H1 (cell line): Measurements from ENCODE around the gene PEX3. TPM values are rescaled to one million over a fixed set of nuclear protein-coding genes. Genes with fewer than 3 reads are reported as not detected.

Experiments
- CTCF ChIA-PET: fragments of 300-600 bp; sonication (Branson Sonifier 250); formaldehyde crosslinking; loops from one replicate; lab custom pipeline; 2021; ENCODE audit not compliant: partially characterized antibody; lab: Charles Lee
- POLR2A ChIA-PET: fragments of 300-600 bp; sonication (Branson Sonifier 250); formaldehyde crosslinking; loops from one replicate; lab custom pipeline; 2021; ENCODE audit warnings: inconsistent platforms; ENCODE audit not compliant: partially characterized antibody; lab: Charles Lee
- DNase-seq, 2 experiments: peaks; one replicate each; pipeline versions ENCODE4 v3.0.0 to v3.0.0-alpha.2; 2010 to 2022; ENCODE audit warnings: low spot score in 2 of 2, low read depth in 1 of 2, mixed read lengths in 1 of 2
- FAIRE-seq: peaks from 2 replicates; lab custom pipeline; 2011; peaks lifted over from hg19 to GRCh38; lab: Jason Lieb, UNC
- H2AFZ ChIP-seq: 2 replicates; pipeline ENCODE4 v1.8.1; 2012; ENCODE audit warnings: low read length, inconsistent platforms
- H2AK5ac ChIP-seq: 2 replicates; pipeline ENCODE4 v1.6.1; 2013; ENCODE audit warnings: low read depth, low read length
- H2BK120ac ChIP-seq: replicated peaks from 2 replicates; pipeline ENCODE3; 2013; ENCODE audit warnings: low read depth, low read length, inconsistent platforms
- H2BK12ac ChIP-seq: 2 replicates; pipeline ENCODE4 v1.6.1; 2013; ENCODE audit warnings: low read depth, low read length
- H2BK15ac ChIP-seq: 2 replicates; pipeline ENCODE4 v1.6.1; 2013; ENCODE audit warnings: low read length
- H2BK20ac ChIP-seq: 2 replicates; pipeline ENCODE4 v1.6.1; 2013; ENCODE audit warnings: low read length
- H2BK5ac ChIP-seq: 2 replicates; pipeline ENCODE4 v1.6.1; 2013; ENCODE audit warnings: low read depth, low read length
- H3K14ac ChIP-seq: 2 replicates; pipeline ENCODE4 v1.6.1; 2013; ENCODE audit warnings: inconsistent platforms; ENCODE audit not compliant: insufficient read length
- H3K18ac ChIP-seq: 2 replicates; pipeline ENCODE4 v1.6.1; 2013; ENCODE audit warnings: low read length; ENCODE audit errors: extremely low read depth
- H3K23ac ChIP-seq: 2 replicates; pipeline ENCODE4 v1.6.1; 2013; ENCODE audit warnings: inconsistent platforms; ENCODE audit not compliant: insufficient read length
- H3K23me2 ChIP-seq: 2 replicates; pipeline ENCODE4 v1.6.1; 2013; ENCODE audit warnings: low read depth, low read length
- H3K27ac ChIP-seq: 2 replicates; pipeline ENCODE4 v1.6.1; 2011; ENCODE audit warnings: low read depth, low read length, inconsistent platforms
- H3K27me3 ChIP-seq, 4 experiments: replicated peaks in 1 of 4; 1 replicate in 1 of 4; 2 replicates in 3 of 4; pipeline versions ENCODE4 v1.6.1 to v1.8.1; 2011 to 2013; ENCODE audit warnings: low read length in 3 of 4, mild to moderate bottlenecking in 3 of 4, inconsistent platforms in 2 of 4, mixed read lengths in 2 of 4, moderate library complexity in 1 of 4; ENCODE audit not compliant: control insufficient read depth in 3 of 4, insufficient read depth in 3 of 4; ENCODE audit errors: extremely low read depth in 1 of 4
- H3K36me3 ChIP-seq, 4 experiments: 2 replicates each; pipeline versions ENCODE4 v1.6.1 to v1.8.1; 2011 to 2013; ENCODE audit warnings: mild to moderate bottlenecking in 4 of 4, low read length in 3 of 4, moderate library complexity in 2 of 4, control low read depth in 1 of 4, inconsistent platforms in 1 of 4; ENCODE audit not compliant: insufficient read depth in 4 of 4, control insufficient read depth in 2 of 4
- H3K4ac ChIP-seq: replicated peaks from 2 replicates; pipeline ENCODE3; 2013; ENCODE audit warnings: low read length, low read depth, mixed read lengths, inconsistent platforms; ENCODE audit not compliant: insufficient read length
- H3K4me1 ChIP-seq, 4 experiments: replicated peaks in 1 of 4; 1 replicate in 1 of 4; 2 replicates in 3 of 4; pipeline versions ENCODE4 v1.6.1 to v1.8.1; 2011 to 2013; ENCODE audit warnings: low read length in 3 of 4, inconsistent platforms in 2 of 4, mixed read lengths in 1 of 4; ENCODE audit not compliant: insufficient read depth in 4 of 4, control insufficient read depth in 3 of 4
- H3K4me2 ChIP-seq, 2 experiments: 2 replicates each; pipeline versions ENCODE4 v1.6.1 to v1.8.1; 2011 to 2013; ENCODE audit warnings: low read depth in 2 of 2, low read length in 2 of 2, control low read depth in 1 of 2, inconsistent platforms in 1 of 2, mild to moderate bottlenecking in 1 of 2; ENCODE audit not compliant: insufficient read depth in 1 of 2
- H3K4me3 ChIP-seq, 4 experiments: fragments of 200-600, 300-600 bp in 1 of 4; sonication (generic), shearing (Covaris generic), sonication (Bioruptor Twin) in 1 of 4; 2 replicates each; pipeline versions ENCODE4 v1.5.1 to v1.8.1; 2011 to 2016; ENCODE audit warnings: low read length in 4 of 4, low read depth in 3 of 4, control low read depth in 2 of 4, inconsistent platforms in 2 of 4, mild to moderate bottlenecking in 2 of 4, mixed read lengths in 1 of 4, moderate library complexity in 1 of 4; ENCODE audit not compliant: insufficient read depth in 2 of 4; ENCODE audit errors: extremely low read depth in 1 of 4
- H3K56ac ChIP-seq: replicated peaks from 2 replicates; pipeline ENCODE3; 2013; ENCODE audit warnings: low read depth, mild to moderate bottlenecking, mixed read lengths, low read length, inconsistent platforms; ENCODE audit not compliant: insufficient read length
- H3K79me1 ChIP-seq: 2 replicates; pipeline ENCODE4 v1.6.1; 2013; ENCODE audit warnings: low read depth, low read length, control low read depth
- H3K79me2 ChIP-seq, 2 experiments: 2 replicates each; pipeline versions ENCODE4 v1.6.1 to v1.8.1; 2012 to 2013; ENCODE audit warnings: low read length in 2 of 2, mild to moderate bottlenecking in 2 of 2, inconsistent platforms in 1 of 2; ENCODE audit not compliant: insufficient read depth in 2 of 2, control insufficient read depth in 1 of 2
- H3K9ac ChIP-seq, 4 experiments: replicated peaks in 1 of 4; 1 replicate in 1 of 4; 2 replicates in 3 of 4; pipeline versions ENCODE4 v1.6.1 to v1.8.1; 2011 to 2013; ENCODE audit warnings: low read depth in 3 of 4, low read length in 3 of 4, control low read depth in 2 of 4, mild to moderate bottlenecking in 2 of 4, moderate library complexity in 2 of 4, inconsistent platforms in 1 of 4; ENCODE audit errors: extremely low read depth in 1 of 4
- H3K9me3 ChIP-seq, 2 experiments: 2 replicates each; pipeline versions ENCODE4 v1.6.1 to v1.8.1; 2012 to 2013; ENCODE audit warnings: mild to moderate bottlenecking in 2 of 2, moderate library complexity in 2 of 2, control low read depth in 1 of 2, inconsistent platforms in 1 of 2, low read depth in 1 of 2, low read length in 1 of 2, mixed read lengths in 1 of 2; ENCODE audit not compliant: insufficient read depth in 2 of 2
- H4K20me1 ChIP-seq, 2 experiments: replicated peaks in 1 of 2; 2 replicates each; pipeline versions ENCODE3 to v1.8.1; 2011 to 2013; ENCODE audit warnings: inconsistent platforms in 2 of 2, low read length in 2 of 2, mild to moderate bottlenecking in 1 of 2; ENCODE audit not compliant: insufficient read depth in 2 of 2, control insufficient read depth in 1 of 2
- H4K5ac ChIP-seq: 2 replicates; pipeline ENCODE4 v1.6.1; 2013; ENCODE audit warnings: low read length, low read depth, mixed read lengths, inconsistent platforms; ENCODE audit not compliant: insufficient read length
- H4K8ac ChIP-seq: 2 replicates; pipeline ENCODE4 v1.8.0; 2013; ENCODE audit warnings: mild to moderate bottlenecking, moderate library complexity, low read length, inconsistent platforms; ENCODE audit not compliant: insufficient read depth; ENCODE audit errors: extremely low read depth
- H4K91ac ChIP-seq: replicated peaks from 2 replicates; pipeline ENCODE3; 2013; ENCODE audit warnings: low read length, mixed read lengths, inconsistent platforms; ENCODE audit not compliant: insufficient read length
- BRCA1 ChIP-seq: IDR thresholded peaks from 2 replicates; pipeline ENCODE4 v1.6.1; 2012; ENCODE audit warnings: low read depth, low read length, improper control_type of control experiment
- EGR1 ChIP-seq: IDR thresholded peaks from 2 replicates; pipeline ENCODE4 v1.6.1; 2011; ENCODE audit warnings: low read depth, low read length, borderline replicate concordance
- JUN ChIP-seq: IDR thresholded peaks from 2 replicates; pipeline ENCODE4 v1.6.1; 2011; ENCODE audit warnings: low read depth, mild to moderate bottlenecking, improper control_type of control experiment, low read length
- KDM5A ChIP-seq: fragments of 200-600 bp; IDR thresholded peaks from 2 replicates; pipeline ENCODE4 v1.7.1; 2012; ENCODE audit warnings: mild to moderate bottlenecking, low read length, inconsistent platforms, mixed read lengths
- PHF8 ChIP-seq: fragments of 200-600 bp; sonication (generic); conservative IDR thresholded peaks from 2 replicates; pipeline ENCODE4 v1.7.1; 2012; ENCODE audit warnings: low read depth, mild to moderate bottlenecking, inconsistent platforms, low read length, moderate library complexity
- RAD21 ChIP-seq, 2 experiments: IDR thresholded peaks in 1 of 2; conservative IDR thresholded peaks in 1 of 2; 2 replicates each; pipeline ENCODE4 v1.6.1; 2011; ENCODE audit warnings: low read depth in 2 of 2, low read length in 2 of 2, improper control_type of control experiment in 1 of 2, inconsistent platforms in 1 of 2, mild to moderate bottlenecking in 1 of 2, moderate library complexity in 1 of 2
- SP4 ChIP-seq: IDR thresholded peaks from 2 replicates; pipeline ENCODE4 v1.6.1; 2012; ENCODE audit warnings: low read length, inconsistent platforms
- SUZ12 ChIP-seq: fragments of 200-600 bp; sonication (generic); IDR thresholded peaks from 2 replicates; pipeline ENCODE4 v1.6.1; 2012; ENCODE audit warnings: mild to moderate bottlenecking, inconsistent platforms, low read length, moderate library complexity, mixed read lengths
- WGBS, 2 experiments: shearing (Covaris generic) in 1 of 2; methylation state at CpG; one replicate each; pipeline versions ENCODE4 v1.1.6 to v1.1.7; 2013 to 2015; ENCODE audit warnings: low lambda C conversion rate in 2 of 2, mixed read lengths in 2 of 2, inconsistent platforms in 1 of 2, low coverage in 1 of 2, missing lambda C conversion rate in 1 of 2; ENCODE audit not compliant: insufficient replicate concordance in 2 of 2, insufficient coverage in 1 of 2, insufficient read length in 1 of 2; ENCODE audit errors: extremely low coverage in 1 of 2, missing lambda C conversion rate in 1 of 2; 5-methylcytosine and 5-hydroxymethylcytosine counted together
- polyA plus RNA-seq, 7 experiments: library from polyadenylated mRNA; depleted of rRNA in 3 of 7; stranded (reverse) in 5 of 7; unstranded in 2 of 7; fragments of >200 nt in 5 of 7; fragments of 200-250 nt in 2 of 7; gene quantifications; 1 replicate in 5 of 7; 2 replicates in 1 of 7; 4 replicates in 1 of 7; pipeline versions ENCODE4 v1.2.1 to v1.2.3, GENCODE V29; 2011 to 2013; ENCODE audit warnings: missing spikeins in 2 of 7, mixed read lengths in 2 of 7
- total RNA-seq: library from RNA; stranded (reverse); fragmentation: NEBNext Ultra II Directional; extraction: Animal tissue kit (Norgen Biotek cat#: 25700); gene quantifications from 2 replicates; pipeline ENCODE4 v1.2.1, GENCODE V29; 2021
- TF ChIP-seq, protein P1 (sequence below): IDR thresholded peaks from 2 replicates; pipeline ENCODE4 v1.6.1; 2011; ENCODE audit warnings: low read length, improper control_type of control experiment

Gene PEX3
- total and polyA plus RNA-seq, 2 of the 8 experiments (the other 6 are each of a cell fraction or from before 2014, with no cell fraction given), result 8.0 to 16.8 TPM

- Histone ChIP-seq H2BK20ac (no peak overlapping the region), H2BK12ac (no peak overlapping the region), H3K9me3 (no peaks in the 10 kb centered on the region), H4K91ac (no peak overlapping the region), H2BK5ac (no peak overlapping the region), H3K9ac (no peak overlapping the region), H3K23ac (no peak overlapping the region), H3K4ac (no peak overlapping the region), H3K4me1 (no peaks in the 10 kb centered on the region), H3K56ac (no peak overlapping the region), H2AFZ (no peak overlapping the region), H4K20me1 (no peaks in the 10 kb centered on the region), H4K8ac (no peak overlapping the region), H3K23me2 (no peaks in the 10 kb centered on the region; the same call in 1 of the 2 replicates), H3K27me3 (peaks cover 0 to 2% (median 0%) of the 10 kb centered on the region in 4 experiments; a peak in 1 of 7 replicates), H3K14ac (no peak overlapping the region), H3K36me3 (no peaks in the 10 kb centered on the region), H3K18ac (no peak overlapping the region), H2BK120ac (no peak overlapping the region), H4K5ac (no peak overlapping the region), H2BK15ac (no peak overlapping the region), H2AK5ac (no peak overlapping the region; the same call in 1 of the 2 replicates), H3K79me1 (no peaks in the 10 kb centered on the region), H3K79me2 (no peaks in the 10 kb centered on the region), H3K27ac (no peak overlapping the region), H3K4me3 (no peak overlapping the region), H3K4me2 (no peak overlapping the region)
- WGBS, 2 experiments, result 89% methylated on average over 7 of the region's 7 CpGs; no CpG with 5 or more reads in 1 of the 2 experiments
- DNase-seq (no peak), FAIRE-seq (no peak)
- ChIA-PET POLR2A (no interaction called here), CTCF (interaction anchor here (0.6 to 1.7 kb wide), 9 partner anchors 9 to 380 kb away, joined by 3 to 7 read pairs (median 4); no protein-coding TSS in a partner anchor)
- TF ChIP-seq SP4 (no peak), RAD21 (IDR thresholded peaks at IDR 0.05 in 1 of 2, conservative IDR thresholded peaks at IDR 0.05 in 1 of 2; ENCODE audit: low read depth in 2 of 2, low read length in 2 of 2) (no peak), JUN (no peak), PHF8 (no peak), BRCA1 (no peak), EGR1 (no peak), SUZ12 (no peak), KDM5A (no peak)
- TF ChIP-seq, protein P1, sequence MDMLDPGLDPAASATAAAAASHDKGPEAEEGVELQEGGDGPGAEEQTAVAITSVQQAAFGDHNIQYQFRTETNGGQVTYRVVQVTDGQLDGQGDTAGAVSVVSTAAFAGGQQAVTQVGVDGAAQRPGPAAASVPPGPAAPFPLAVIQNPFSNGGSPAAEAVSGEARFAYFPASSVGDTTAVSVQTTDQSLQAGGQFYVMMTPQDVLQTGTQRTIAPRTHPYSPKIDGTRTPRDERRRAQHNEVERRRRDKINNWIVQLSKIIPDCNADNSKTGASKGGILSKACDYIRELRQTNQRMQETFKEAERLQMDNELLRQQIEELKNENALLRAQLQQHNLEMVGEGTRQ, result no peak
Observed at GRCh38 chr6:143528164-143528811, 77.7 kb downstream of the PEX3 start.
